HG02885 (cell line): ENCODE data around the gene ARHGAP26.
A peak's percentile ranks its signal among the peaks of the same experiment; 100 is the strongest.

Source experiments
- ATAC-seq: cut with Tn5 transposase; IDR thresholded peaks from one replicate; pipeline ENCODE4 v1.9.1; 2021; ENCODE audit warnings: mild to moderate bottlenecking; ENCODE audit not compliant: unreplicated experiment, poor library complexity

The ARHGAP26 gene

GRCh38 chr5:143023411-143024096, 253.4 kb downstream of the ARHGAP26 start:
- ATAC-seq = peak; percentile 71

GRCh38 chr5:143024228-143024920, 254.2 kb downstream of the ARHGAP26 start:
- ATAC-seq = no peak

GRCh38 chr5:143025376-143025775, 255.2 kb downstream of the ARHGAP26 start:
- ATAC-seq = no peak

- ATAC-seq = no peak
Observed at GRCh38 chr5:143025971-143026370, 255.8 kb downstream of the ARHGAP26 start.

- ATAC-seq = no peak
Observed at GRCh38 chr5:143026380-143026779, 256.2 kb downstream of the ARHGAP26 start.

GRCh38 chr5:143029293-143029692, 259.1 kb downstream of the ARHGAP26 start:
- no peak for ATAC-seq

GRCh38 chr5:143030349-143030748, 260.2 kb downstream of the ARHGAP26 start:
- no peak for ATAC-seq

GRCh38 chr5:143031781-143032580, 261.8 kb downstream of the ARHGAP26 start:
- no peak for ATAC-seq

- no peak for ATAC-seq
Observed at GRCh38 chr5:143032581-143032836, 262.3 kb downstream of the ARHGAP26 start.

- ATAC-seq = no peak
Observed at GRCh38 chr5:143033535-143034250, 263.5 kb downstream of the ARHGAP26 start.

GRCh38 chr5:143036146-143036927, 266.2 kb downstream of the ARHGAP26 start:
- no peak for ATAC-seq

GRCh38 chr5:143037071-143037470, 266.9 kb downstream of the ARHGAP26 start:
- no peak for ATAC-seq

GRCh38 chr5:143037708-143038107, 267.5 kb downstream of the ARHGAP26 start:
- ATAC-seq = no peak

- ATAC-seq = no peak
Observed at GRCh38 chr5:143040622-143041021, 270.4 kb downstream of the ARHGAP26 start.

GRCh38 chr5:143041461-143041860, 271.3 kb downstream of the ARHGAP26 start:
- ATAC-seq = no peak

GRCh38 chr5:143041972-143042770, 272.0 kb downstream of the ARHGAP26 start:
- ATAC-seq = no peak

GRCh38 chr5:143044265-143044664, 274.1 kb downstream of the ARHGAP26 start:
- ATAC-seq = no peak

- ATAC-seq = no peak
Observed at GRCh38 chr5:143045062-143045461, 274.9 kb downstream of the ARHGAP26 start.

- ATAC-seq = no peak
Observed at GRCh38 chr5:143046314-143046713, 276.1 kb downstream of the ARHGAP26 start.
